ENCODE measurements around the gene APP. TPM values are rescaled to one million over a fixed set of nuclear protein-coding genes. Genes with fewer than 3 reads are reported as not detected.

Gene APP
- total RNA-seq, 1 experiment from 2014 or later = 224 TPM

DNA sequence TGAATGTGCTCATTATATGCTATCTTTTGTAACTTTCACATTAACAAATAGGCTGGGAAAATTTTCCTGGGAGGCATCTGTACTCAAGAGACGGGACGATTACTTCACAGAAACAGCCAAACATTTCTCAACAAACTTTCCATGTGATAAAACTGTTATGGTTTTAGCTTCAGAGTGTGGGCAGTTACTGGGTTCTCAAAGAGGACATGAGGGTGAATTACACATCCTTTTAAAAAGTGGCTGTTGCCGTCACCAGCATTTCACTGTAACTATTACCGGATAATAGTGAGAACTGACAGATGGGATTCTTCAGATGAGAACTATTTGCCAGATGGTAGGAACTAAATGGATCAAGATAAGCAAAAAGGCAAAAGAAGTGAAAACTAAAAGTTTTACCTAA lies 109.1 kb downstream of the APP start:
- DNase-seq = no peak
- POLR2A ChIA-PET (ENCODE audit: unreplicated experiment) = no interaction called here
- TF ChIP-seq, protein P1, sequence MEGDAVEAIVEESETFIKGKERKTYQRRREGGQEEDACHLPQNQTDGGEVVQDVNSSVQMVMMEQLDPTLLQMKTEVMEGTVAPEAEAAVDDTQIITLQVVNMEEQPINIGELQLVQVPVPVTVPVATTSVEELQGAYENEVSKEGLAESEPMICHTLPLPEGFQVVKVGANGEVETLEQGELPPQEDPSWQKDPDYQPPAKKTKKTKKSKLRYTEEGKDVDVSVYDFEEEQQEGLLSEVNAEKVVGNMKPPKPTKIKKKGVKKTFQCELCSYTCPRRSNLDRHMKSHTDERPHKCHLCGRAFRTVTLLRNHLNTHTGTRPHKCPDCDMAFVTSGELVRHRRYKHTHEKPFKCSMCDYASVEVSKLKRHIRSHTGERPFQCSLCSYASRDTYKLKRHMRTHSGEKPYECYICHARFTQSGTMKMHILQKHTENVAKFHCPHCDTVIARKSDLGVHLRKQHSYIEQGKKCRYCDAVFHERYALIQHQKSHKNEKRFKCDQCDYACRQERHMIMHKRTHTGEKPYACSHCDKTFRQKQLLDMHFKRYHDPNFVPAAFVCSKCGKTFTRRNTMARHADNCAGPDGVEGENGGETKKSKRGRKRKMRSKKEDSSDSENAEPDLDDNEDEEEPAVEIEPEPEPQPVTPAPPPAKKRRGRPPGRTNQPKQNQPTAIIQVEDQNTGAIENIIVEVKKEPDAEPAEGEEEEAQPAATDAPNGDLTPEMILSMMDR (conservative IDR thresholded peaks at IDR 0.05) = no peak
- no peak for TF ChIP-seq EZH2 (IDR thresholded peaks at IDR 0.05; ENCODE audit: low read depth)
- no TSS peak for BruUV-seq (replicated peaks)
- Histone ChIP-seq H3K4me1 (replicated peaks; ENCODE audit: insufficient read depth) (no peaks in the 10 kb centered on the region), H2AFZ (no peak overlapping the region), H3F3A (ENCODE audit: insufficient read depth, low read depth) (no peaks in the 10 kb centered on the region), H3K27ac (no peak overlapping the region), H3K79me2 (ENCODE audit: low read depth) (peaks cover 9% of the 10 kb centered on the region; the same call in 1 of the 2 replicates), H3K27me3 (ENCODE audit: insufficient read depth, low read depth) (no peaks in the 10 kb centered on the region), H3K4me2 (no peak overlapping the region), H3K36me3 (ENCODE audit: low read depth) (no peaks in the 10 kb centered on the region), H3K9me2 (ENCODE audit: insufficient read depth) (no peaks in the 10 kb centered on the region), H3K9me3 (ENCODE audit: insufficient read depth, low read depth) (no peaks in the 10 kb centered on the region), H4K20me1 (ENCODE audit: insufficient read depth) (no peaks in the 10 kb centered on the region), H3K4me3 (no peak overlapping the region)
- CTCF ChIA-PET = no interaction called here
- intact Hi-C loops (cut with micrococcal nuclease; ENCODE audit: unreplicated experiment) = no loop called here

DNA sequence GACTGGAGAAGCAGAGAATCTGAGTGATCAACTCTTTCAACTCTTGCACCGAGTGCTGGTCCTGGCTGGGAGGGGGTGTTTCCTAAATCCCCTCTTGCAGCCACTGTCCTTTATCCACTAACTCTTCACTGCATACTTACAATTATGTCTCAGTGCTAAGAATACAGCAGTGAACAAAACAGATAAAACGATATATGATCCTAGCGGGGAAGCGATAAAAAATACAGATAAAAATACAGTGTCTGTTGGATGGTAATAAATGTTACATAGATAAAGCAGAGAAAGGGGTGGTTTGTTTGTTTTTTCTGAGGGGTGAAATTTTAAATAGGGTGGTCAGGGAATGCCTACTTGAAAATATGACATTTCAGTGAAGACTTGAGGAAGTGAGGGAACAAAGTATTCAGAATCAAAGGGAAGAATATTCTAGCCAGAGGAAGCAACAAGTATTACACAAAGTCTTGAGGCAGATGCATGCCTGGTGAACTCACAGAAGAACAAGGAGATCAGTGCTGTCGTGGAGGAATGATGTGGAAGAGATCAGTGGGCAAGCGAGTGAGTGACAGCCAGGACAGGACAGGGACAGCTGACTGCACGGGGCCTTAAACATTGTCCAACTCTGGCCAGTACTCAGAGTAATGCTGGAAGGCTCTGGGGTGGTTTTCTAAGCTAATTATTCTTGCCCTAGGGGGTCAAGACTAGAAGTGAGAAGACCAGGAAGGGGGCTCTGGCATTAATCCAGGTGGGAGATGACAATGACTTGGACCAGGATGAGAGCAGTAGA lies 110.0 kb downstream of the APP start:
- Histone ChIP-seq H3K27ac (no peak overlapping the region), H3K4me3 (no peak overlapping the region), H3F3A (ENCODE audit: insufficient read depth, low read depth) (no peaks in the 10 kb centered on the region), H4K20me1 (ENCODE audit: insufficient read depth) (no peaks in the 10 kb centered on the region), H3K36me3 (ENCODE audit: low read depth) (no peaks in the 10 kb centered on the region), H3K9me2 (ENCODE audit: insufficient read depth) (no peaks in the 10 kb centered on the region), H3K27me3 (ENCODE audit: insufficient read depth, low read depth) (no peaks in the 10 kb centered on the region), H3K9me3 (ENCODE audit: insufficient read depth, low read depth) (no peaks in the 10 kb centered on the region), H3K79me2 (ENCODE audit: low read depth) (peaks cover 12% of the 10 kb centered on the region; the same call in 1 of the 2 replicates), H3K4me2 (no peak overlapping the region), H2AFZ (no peak overlapping the region), H3K4me1 (replicated peaks; ENCODE audit: insufficient read depth) (no peaks in the 10 kb centered on the region)
- TF ChIP-seq, protein P1 (conservative IDR thresholded peaks at IDR 0.05) = no peak
- no peak for TF ChIP-seq EZH2 (IDR thresholded peaks at IDR 0.05; ENCODE audit: low read depth)
- intact Hi-C loops (cut with micrococcal nuclease; ENCODE audit: unreplicated experiment) = no loop called here
- POLR2A ChIA-PET (ENCODE audit: unreplicated experiment) = no interaction called here
- CTCF ChIA-PET = interaction anchor here (0.6 kb wide), 1 partner anchor 22 kb away, joined by 3 read pairs; no protein-coding TSS in a partner anchor
- no TSS peak for BruUV-seq (replicated peaks)
- DNase-seq = no peak

DNA sequence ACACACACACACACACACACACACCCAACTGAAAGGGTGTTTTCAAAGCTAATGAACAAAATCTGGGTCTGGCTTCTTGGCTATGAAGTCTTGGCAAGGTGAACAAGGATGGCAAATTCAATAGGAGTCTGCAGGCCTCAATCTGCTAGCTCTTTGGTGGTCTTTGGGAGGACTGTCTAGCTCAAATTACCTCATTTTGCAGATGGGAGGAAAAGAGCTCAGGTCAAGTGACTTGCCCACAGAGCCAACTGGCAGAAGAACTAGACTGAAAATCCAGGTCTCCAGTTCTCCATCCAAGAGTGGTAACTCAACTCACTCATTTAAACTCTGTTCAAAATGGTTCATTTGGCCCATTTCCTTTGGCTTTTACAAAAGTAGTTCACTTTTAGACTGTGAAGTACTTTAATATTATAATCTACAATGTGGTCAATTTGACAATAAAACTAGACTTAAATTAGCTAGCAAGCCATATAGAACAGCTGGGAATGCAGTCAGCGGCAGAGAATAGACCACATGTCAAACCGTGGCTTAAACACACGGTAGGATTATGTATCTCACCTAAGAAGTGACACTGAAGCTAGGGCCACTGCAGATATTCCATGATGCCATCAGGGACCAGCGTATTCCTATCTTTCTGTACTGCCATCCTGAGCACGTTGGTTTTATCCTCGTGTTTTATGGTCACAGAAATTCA lies 112.9 kb downstream of the APP start:
- no peaks in the 10 kb centered on the region for H3K36me3 ChIP-seq (ENCODE audit: low read depth)
- BruUV-seq (replicated peaks) = no TSS peak
- H3K9me2 ChIP-seq (ENCODE audit: insufficient read depth) = no peaks in the 10 kb centered on the region
- H4K20me1 ChIP-seq (ENCODE audit: insufficient read depth) = no peaks in the 10 kb centered on the region
- 0 out of 2 replicates have a peak, but pooled peaks cover 12% of the 10 kb centered on the region for H3K79me2 ChIP-seq (ENCODE audit: low read depth)
- intact Hi-C loops (cut with micrococcal nuclease; ENCODE audit: unreplicated experiment) = no loop called here
- H3K4me2 ChIP-seq = no peak overlapping the region
- H3K4me1 ChIP-seq (replicated peaks; ENCODE audit: insufficient read depth) = no peaks in the 10 kb centered on the region
- TF ChIP-seq EZH2 (IDR thresholded peaks at IDR 0.05; ENCODE audit: low read depth) = no peak
- TF ChIP-seq, protein P1 (conservative IDR thresholded peaks at IDR 0.05) = no peak
- no peak overlapping the region for H2AFZ ChIP-seq
- CTCF ChIA-PET = no interaction called here
- H3F3A ChIP-seq (ENCODE audit: insufficient read depth, low read depth) = no peaks in the 10 kb centered on the region
- H3K27ac ChIP-seq = no peak overlapping the region
- no peaks in the 10 kb centered on the region for H3K9me3 ChIP-seq (ENCODE audit: insufficient read depth, low read depth)
- POLR2A ChIA-PET (ENCODE audit: unreplicated experiment) = no interaction called here
- no peaks in the 10 kb centered on the region for H3K27me3 ChIP-seq (ENCODE audit: insufficient read depth, low read depth)
- no peak overlapping the region for H3K4me3 ChIP-seq
- DNase-seq = no peak

Measured in PC-9 (cell line).